ENCODE measurements around the gene EIF3M.
"Not testable (repeated sequence)": the region's sequence is repeated elsewhere in the genome, so short reads cannot be mapped to it uniquely, and the experiment has no call there.

DNA sequence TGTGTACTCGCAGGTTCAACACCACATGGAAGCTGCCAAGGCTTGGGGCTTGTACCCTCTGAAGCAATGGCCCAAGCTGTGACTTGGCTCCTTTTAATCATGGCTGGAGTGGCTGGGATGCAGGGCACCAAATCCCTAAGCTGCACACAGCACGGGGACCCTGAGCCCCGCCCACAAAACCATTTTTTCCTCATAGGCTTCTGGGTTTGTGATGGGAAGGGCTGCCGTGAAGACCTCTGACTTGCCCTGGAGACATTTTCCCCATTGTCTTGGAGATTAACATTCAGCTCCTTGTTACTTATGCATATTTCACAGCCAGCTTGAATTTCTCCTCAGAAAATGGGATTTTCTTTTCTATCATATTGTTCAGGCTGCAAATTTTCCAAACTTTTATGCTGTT, 25.2 kb downstream of the EIF3M start:
- not testable (repeated sequence) for TF ChIP-seq CTCF (IDR thresholded peaks at IDR 0.05; ENCODE audit: low read depth, low read length); EZH2phosphoT487 (IDR thresholded peaks at IDR 0.05; ENCODE audit: low read depth)
